HG02970 (cell line): ENCODE data around the gene UFM1.
"Not testable (repeated sequence)": the region's sequence is repeated elsewhere in the genome, so short reads cannot be mapped to it uniquely, and the experiment has no call there.

Experiments
- ATAC-seq: cut with Tn5 transposase; IDR thresholded peaks from one replicate; pipeline ENCODE4 v1.9.1; 2021; ENCODE audit warnings: mild to moderate bottlenecking, moderate library complexity, moderate number of reproducible peaks; ENCODE audit not compliant: unreplicated experiment, low FRiP score

The UFM1 gene

GRCh38 chr13:38349390-38350113 lies at the start of gene UFM1:
UFM1 (plus strand) TSS chr13:38349851; CDS start chr13:38349920, 69 bp downstream.
- ATAC-seq = peak; percentile 98

- ATAC-seq = no peak
Measured at GRCh38 chr13:38301236-38301635, 48.4 kb upstream of the UFM1 start.

GRCh38 chr13:38303816-38304320 lies 45.8 kb upstream of the UFM1 start:
- no peak for ATAC-seq

- no peak for ATAC-seq
Measured at GRCh38 chr13:38308736-38309135, 40.9 kb upstream of the UFM1 start.

- ATAC-seq = no peak
Measured at GRCh38 chr13:38309397-38309796, 40.3 kb upstream of the UFM1 start.

GRCh38 chr13:38311175-38311574 lies 38.5 kb upstream of the UFM1 start:
- ATAC-seq = not testable (repeated sequence)

- ATAC-seq = no peak
Measured at GRCh38 chr13:38316129-38316528, 33.5 kb upstream of the UFM1 start.

- no peak for ATAC-seq
Measured at GRCh38 chr13:38321654-38322053, 28.0 kb upstream of the UFM1 start.

GRCh38 chr13:38325426-38325825 lies 24.2 kb upstream of the UFM1 start:
- ATAC-seq = no peak

GRCh38 chr13:38328699-38329098 lies 21.0 kb upstream of the UFM1 start:
- no peak for ATAC-seq

- no peak for ATAC-seq
Measured at GRCh38 chr13:38334845-38335244, 14.8 kb upstream of the UFM1 start.

GRCh38 chr13:38338089-38338488 lies 11.6 kb upstream of the UFM1 start:
- no peak for ATAC-seq

GRCh38 chr13:38340624-38341023 lies 9.0 kb upstream of the UFM1 start:
- ATAC-seq = no peak

- no peak for ATAC-seq
Measured at GRCh38 chr13:38341149-38341692, 8.4 kb upstream of the UFM1 start.

- no peak for ATAC-seq
Measured at GRCh38 chr13:38346764-38347163, 2.9 kb upstream of the UFM1 start.

- peak; percentile 1 for ATAC-seq
Measured at GRCh38 chr13:38348861-38349389, 726 bp upstream of the UFM1 start.

- ATAC-seq = peak; percentile 31
Measured at GRCh38 chr13:38350114-38350617, 515 bp downstream of the UFM1 start.

- ATAC-seq = no peak
Measured at GRCh38 chr13:38355595-38356119, 6.0 kb downstream of the UFM1 start.

- ATAC-seq = no peak
Measured at GRCh38 chr13:38358684-38359083, 9.0 kb downstream of the UFM1 start.

- no peak for ATAC-seq
Measured at GRCh38 chr13:38361542-38362262, 12.1 kb downstream of the UFM1 start.

- ATAC-seq = no peak
Measured at GRCh38 chr13:38363219-38363618, 13.6 kb downstream of the UFM1 start.
